GM19193 (cell line): ENCODE measurements around the gene DOCK3.

ENCODE experiments used
- POLR2A ChIP-seq: IDR thresholded peaks from 4 replicates; pipeline ENCODE4 v1.6.1; 2011; ENCODE audit not compliant: insufficient read depth, insufficient read length; ENCODE audit errors: extremely low read depth

Gene DOCK3

GRCh38 chr3:50953825-50954414 lies 279.2 kb downstream of the DOCK3 start:
- no peak for TF ChIP-seq POLR2A

DNA sequence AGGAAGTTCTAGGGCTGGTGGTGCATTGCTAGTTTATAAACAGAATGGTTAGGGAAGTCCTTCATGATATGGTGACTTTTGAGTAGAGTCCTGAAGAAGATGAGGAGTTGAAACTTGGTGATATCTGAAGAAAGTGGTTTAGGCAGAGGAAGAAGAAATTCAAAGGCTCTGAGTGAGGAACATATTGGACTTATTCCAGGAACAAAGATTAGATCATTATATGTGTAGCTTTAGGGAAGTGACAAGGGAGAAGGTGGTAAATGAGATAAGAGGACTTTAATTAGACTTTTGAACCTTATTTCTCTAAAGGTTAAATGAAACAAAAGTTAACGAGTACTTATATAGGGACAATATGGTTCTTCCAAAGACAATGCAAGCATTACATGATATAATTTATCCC lies 286.7 kb downstream of the DOCK3 start:
- no peak for TF ChIP-seq POLR2A

DNA sequence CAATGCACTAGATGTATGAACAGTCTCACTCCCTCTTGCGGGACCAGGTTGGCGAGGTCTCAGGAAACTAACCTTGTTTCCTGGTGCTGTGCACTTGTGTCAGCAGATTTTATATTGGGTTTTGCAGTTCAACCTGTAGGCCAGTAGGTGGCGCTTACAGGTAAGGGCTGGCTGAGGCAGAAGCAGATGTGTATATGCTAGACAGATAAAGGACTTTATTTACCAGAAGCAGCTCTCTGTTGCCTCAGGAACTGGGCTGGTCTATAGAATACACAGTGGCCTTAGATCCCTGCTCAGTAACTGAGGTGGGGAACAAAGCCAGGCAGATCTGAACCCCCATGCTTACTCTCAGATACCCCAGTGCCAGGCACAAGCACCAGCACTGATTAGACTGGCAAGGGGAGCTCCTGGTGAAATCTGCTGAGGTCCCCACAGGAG lies 296.8 kb downstream of the DOCK3 start:
- no peak for TF ChIP-seq POLR2A

- TF ChIP-seq POLR2A: no peak
These were observed 297.3 kb downstream of the DOCK3 start for GRCh38 chr3:50972029-50972428.

- no peak for TF ChIP-seq POLR2A
These were observed 304.4 kb downstream of the DOCK3 start for GRCh38 chr3:50978991-50979667.

DNA sequence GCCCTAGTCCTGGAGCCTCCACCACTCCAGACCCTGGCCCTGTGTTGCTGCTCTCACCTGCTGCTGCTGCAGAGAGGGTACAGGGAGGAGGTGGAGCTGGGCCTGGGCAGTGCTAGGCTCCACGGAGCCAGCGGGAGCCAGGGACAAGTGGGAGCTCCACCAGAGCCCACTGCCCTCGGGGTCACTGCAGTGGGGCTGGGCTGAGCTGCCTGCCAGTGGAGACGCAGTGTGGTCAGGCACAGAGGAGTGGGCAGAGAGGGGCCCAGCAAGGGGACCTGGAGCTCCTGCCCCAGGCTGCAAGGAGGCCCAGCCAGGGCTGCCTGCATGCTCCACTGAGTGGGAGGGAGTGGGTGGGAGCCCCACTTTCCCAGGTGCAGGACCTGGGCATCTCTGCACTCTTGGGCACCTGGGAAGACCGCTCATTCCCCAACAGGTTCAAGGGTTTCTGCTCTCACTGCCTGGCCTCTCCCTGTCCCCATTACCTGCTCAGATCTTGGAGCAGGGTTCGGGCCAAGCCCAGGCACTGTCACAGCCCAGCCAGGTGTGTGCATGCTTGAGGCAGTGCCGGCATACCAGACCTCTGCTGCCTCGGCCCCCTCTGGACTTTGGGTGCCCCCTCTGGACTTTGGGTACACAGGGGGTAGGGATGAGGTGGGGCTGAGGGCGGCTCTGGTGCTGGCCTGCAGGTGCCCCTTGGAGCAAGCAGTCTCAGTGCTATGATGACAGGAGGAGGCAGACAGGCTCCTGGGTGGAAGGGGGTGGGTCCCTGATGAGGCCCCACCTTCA lies 308.0 kb downstream of the DOCK3 start:
- TF ChIP-seq POLR2A: no peak

DNA sequence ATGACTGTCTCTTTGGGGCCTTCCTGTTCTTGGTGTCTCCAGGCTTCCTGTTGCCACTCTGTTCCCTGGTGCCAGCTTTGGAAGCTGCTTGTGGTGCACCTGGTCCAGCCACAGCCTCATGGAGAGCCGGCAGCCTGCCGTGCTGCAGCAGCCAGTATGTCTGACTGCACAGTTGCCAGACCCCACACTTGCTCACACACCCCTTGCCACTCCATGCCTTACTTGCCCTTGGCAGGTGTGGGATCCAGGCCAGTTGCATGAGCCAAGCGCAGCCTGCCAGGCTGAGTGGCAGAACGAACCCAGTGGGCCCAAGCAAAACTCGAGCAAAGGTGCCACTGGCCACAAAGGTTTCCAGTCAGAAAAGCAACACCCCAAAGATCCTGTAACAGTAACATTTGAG lies 309.2 kb downstream of the DOCK3 start:
- no peak for TF ChIP-seq POLR2A

GRCh38 chr3:50985893-50986292 lies 311.2 kb downstream of the DOCK3 start:
- no peak for TF ChIP-seq POLR2A

GRCh38 chr3:50986726-50987125 lies 312.0 kb downstream of the DOCK3 start:
- no peak for TF ChIP-seq POLR2A

DNA sequence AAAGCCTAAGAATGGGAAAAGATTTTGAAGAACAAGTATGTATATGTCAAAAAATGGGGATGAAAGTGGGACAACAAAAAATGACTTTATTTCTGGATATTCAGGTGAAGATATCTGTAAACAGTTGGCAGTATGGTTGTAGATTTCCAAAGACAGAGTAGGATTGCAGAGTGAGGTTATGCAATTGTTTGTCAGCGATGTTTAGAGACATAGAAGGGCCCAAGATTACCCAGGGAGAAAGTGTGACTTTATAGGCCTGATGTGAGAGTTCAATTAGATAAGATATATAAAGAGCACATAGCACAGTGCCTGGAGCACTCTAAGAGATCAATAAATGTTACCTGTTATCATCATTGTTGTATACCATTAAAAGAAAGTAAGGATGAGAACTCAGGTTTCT lies 319.8 kb downstream of the DOCK3 start:
- TF ChIP-seq POLR2A: no peak

GRCh38 chr3:50995085-50995824 lies 320.5 kb downstream of the DOCK3 start:
- TF ChIP-seq POLR2A: no peak

GRCh38 chr3:51002495-51002894 lies 327.8 kb downstream of the DOCK3 start:
- no peak for TF ChIP-seq POLR2A

DNA sequence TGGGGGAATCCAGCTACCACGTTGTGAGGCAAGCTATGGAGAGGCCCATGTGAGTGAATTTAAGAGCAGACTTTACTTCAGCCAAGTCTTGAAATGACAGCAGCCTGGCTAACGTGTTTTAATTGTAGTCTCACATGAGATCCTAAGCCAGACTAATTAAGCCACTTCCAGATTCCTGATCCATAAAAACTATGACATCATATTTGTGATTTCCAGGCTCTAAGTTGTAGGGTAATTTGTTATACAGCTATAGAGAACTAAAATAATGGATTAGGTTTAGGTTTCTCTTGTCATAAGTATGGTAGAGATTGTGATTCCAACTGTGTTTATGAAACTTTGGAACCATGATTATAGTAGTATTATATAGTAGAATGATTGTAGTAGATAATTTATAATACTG lies 329.5 kb downstream of the DOCK3 start:
- TF ChIP-seq POLR2A: no peak

- no peak for TF ChIP-seq POLR2A
These were observed 349.4 kb downstream of the DOCK3 start for GRCh38 chr3:51024121-51024520.
